T-cell (primary cell): Measurements from ENCODE around the gene ABCG1. TPM values are rescaled to one million over a fixed set of nuclear protein-coding genes. Genes with fewer than 3 reads are reported as not detected.

Experiments
- ATAC-seq, 4 experiments: fragments of 200-7000 bp in 3 of 4; fragments of 150-1000 bp in 1 of 4; cut with Tn5 transposase; replicated peaks in 1 of 4; 1 replicate in 3 of 4; 2 replicates in 1 of 4; pipeline ENCODE4 v1.10.0; 2021; ENCODE audit warnings: moderate library complexity in 3 of 4, mild to moderate bottlenecking in 2 of 4, moderate number of reproducible peaks in 1 of 4
- CTCF ChIA-PET, 2 donors: fragments of 300-600 bp; sonication (Branson Sonifier 250); formaldehyde crosslinking; loops; one replicate each; lab custom pipeline; 2022; ENCODE audit warnings: antibody characterized with exemption in 2 of 2; lab: Charles Lee
- POLR2A ChIA-PET, 2 donors: fragments of 300-600 bp; sonication (Branson Sonifier 250); formaldehyde crosslinking; loops; one replicate each; lab custom pipeline; 2022; ENCODE audit warnings: antibody characterized with exemption in 2 of 2; lab: Charles Lee
- DNase-seq, 35 experiments: peaks; one replicate each; pipeline versions ENCODE4 v3.0.0 to v3.0.0-alpha.2; 2013 to 2023
- H3K27ac ChIP-seq: one replicate; pipeline ENCODE4 v1.5.1; 2013; ENCODE audit warnings: low read length
- H3K27me3 ChIP-seq, 2 experiments: replicated peaks in 1 of 2; 1 replicate in 1 of 2; 2 replicates in 1 of 2; pipeline versions ENCODE4 v1.6.1 to v1.7.0; 2013; ENCODE audit warnings: low read length in 1 of 2, mixed read lengths in 1 of 2; ENCODE audit not compliant: control insufficient read depth in 2 of 2, insufficient read depth in 2 of 2; ENCODE audit errors: extremely low read depth in 1 of 2
- H3K36me3 ChIP-seq, 2 donors: 1 replicate in 1 of 2; 2 replicates in 1 of 2; pipeline versions ENCODE4 v1.6.1 to v1.7.0; 2013; ENCODE audit warnings: low read length in 1 of 2; ENCODE audit not compliant: control insufficient read depth in 2 of 2, insufficient read depth in 1 of 2; ENCODE audit errors: extremely low read depth in 1 of 2
- H3K4me1 ChIP-seq, 2 experiments: 1 replicate in 1 of 2; 2 replicates in 1 of 2; pipeline versions ENCODE4 v1.6.1 to v1.7.0; 2013; ENCODE audit warnings: low read length in 2 of 2, mixed read lengths in 1 of 2; ENCODE audit not compliant: insufficient read depth in 2 of 2, control insufficient read depth in 1 of 2; ENCODE audit errors: extremely low read depth in 1 of 2
- H3K4me3 ChIP-seq, 2 donors: 1 replicate in 1 of 2; 2 replicates in 1 of 2; pipeline versions ENCODE4 v1.5.1 to v1.7.0; 2013; ENCODE audit warnings: mild to moderate bottlenecking in 2 of 2, low read length in 1 of 2, moderate library complexity in 1 of 2; ENCODE audit not compliant: control insufficient read depth in 1 of 2; ENCODE audit errors: extremely low read depth in 1 of 2
- H3K9me3 ChIP-seq: 2 replicates; pipeline ENCODE4 v1.7.0; 2013
- H3K27ac Mint-ChIP-seq, 2 donors: one replicate each; pipeline ENCODE4 v1.8.0; 2020 to 2021; ENCODE audit warnings: mild to moderate bottlenecking in 2 of 2, mixed read lengths in 2 of 2
- H3K27me3 Mint-ChIP-seq, 2 donors: one replicate each; pipeline ENCODE4 v1.8.0; 2021 to 2022; ENCODE audit warnings: mixed read lengths in 2 of 2
- H3K36me3 Mint-ChIP-seq: one replicate; pipeline ENCODE4 v1.8.0; 2021; ENCODE audit warnings: mixed read lengths
- H3K4me1 Mint-ChIP-seq, 3 donors: one replicate each; pipeline ENCODE4 v1.8.0; 2020 to 2022; ENCODE audit warnings: mixed read lengths in 3 of 3, mild to moderate bottlenecking in 1 of 3
- H3K4me3 Mint-ChIP-seq, 3 donors: one replicate each; pipeline ENCODE4 v1.8.0; 2020 to 2022; ENCODE audit warnings: mild to moderate bottlenecking in 3 of 3, mixed read lengths in 3 of 3, moderate library complexity in 3 of 3
- H3K9me3 Mint-ChIP-seq, 3 donors: one replicate each; pipeline ENCODE4 v1.8.0; 2020 to 2022; ENCODE audit warnings: mixed read lengths in 3 of 3
- WGBS: methylation state at CpG from one replicate; pipeline ENCODE4 v1.1.5; 2013; ENCODE audit warnings: missing lambda C conversion rate; ENCODE audit not compliant: insufficient coverage; 5-methylcytosine and 5-hydroxymethylcytosine counted together
- total RNA-seq, 35 experiments: library from RNA in 6 of 35; stranded (reverse) in 6 of 35; fragments of 120-200 nt in 1 of 35; gene quantifications; one replicate each; pipeline versions ENCODE4 v1.2.1 to v1.2.4 and lab custom pipeline; 2013 to 2026

Gene ABCG1
- total RNA-seq, 5 donors from 2014 or later (not counting 1 experiment from before 2014, with no cell fraction given), result 4.1 to 51.1 (median 6.2) TPM

- POLR2A ChIA-PET, result interaction anchor here in 1 of 2 donors (0.6 kb wide), 1 partner anchor 22 kb away, joined by 3 read pairs; no protein-coding TSS in a partner anchor
Observed at GRCh38 chr21:42295845-42296244, 76.9 kb downstream of the ABCG1 start.

GRCh38 chr21:42296501-42296900 lies 77.6 kb downstream of the ABCG1 start:
- ATAC-seq (no peak), DNase-seq (no peak)
- Histone ChIP-seq H3K27ac (no peak overlapping the region), H3K4me3 (no peak overlapping the region), H3K27me3 (no peaks in the 10 kb centered on the region), H3K4me1 (peaks cover 3 to 9% of the 10 kb centered on the region in 2 experiments), H3K36me3 (peaks cover 11 to 24% of the 10 kb centered on the region in 2 donors), H3K9me3 (no peaks in the 10 kb centered on the region)
- Mint-ChIP-seq H3K36me3 (peaks cover 31% of the 10 kb centered on the region), H3K9me3 (no peaks in the 10 kb centered on the region), H3K4me1 (peaks cover 4 to 10% (median 8%) of the 10 kb centered on the region in 3 donors), H3K27ac (peak overlapping the region in 1 of 2 donors; percentile 48), H3K4me3 (no peak overlapping the region), H3K27me3 (no peaks in the 10 kb centered on the region)
- 80% methylated on average over 3 of the region's 7 CpGs for WGBS
- ChIA-PET CTCF (interaction anchor here in 1 of 2 donors (0.7 kb wide), 1 partner anchor 63 kb away, joined by 3 read pairs; no protein-coding TSS in a partner anchor), POLR2A (interaction anchor here (0.6 kb wide), 3 partner anchors 22 to 218 kb away, joined by 3 read pairs; no protein-coding TSS in a partner anchor)

More at GRCh38 chr21:42295845-42296244, 76.9 kb downstream of the ABCG1 start:
- 92% methylated on average over 14 of the region's 15 CpGs for WGBS
- H3K9me3 ChIP-seq, result no peaks in the 10 kb centered on the region
- H3K4me1 ChIP-seq, result peaks cover 3 to 9% of the 10 kb centered on the region in 2 experiments
- DNase-seq (no peak), ATAC-seq (no peak)
- Mint-ChIP-seq H3K36me3 (peaks cover 35% of the 10 kb centered on the region), H3K27ac (peak overlapping the region in 1 of 2 donors; percentile 48), H3K27me3 (no peaks in the 10 kb centered on the region), H3K4me3 (no peak overlapping the region), H3K4me1 (peaks cover 4 to 10% (median 8%) of the 10 kb centered on the region in 3 donors), H3K9me3 (no peaks in the 10 kb centered on the region)
- no peak overlapping the region for H3K27ac ChIP-seq
- CTCF ChIA-PET, result no interaction called here
- no peak overlapping the region for H3K4me3 ChIP-seq
- no peaks in the 10 kb centered on the region for H3K27me3 ChIP-seq
- H3K36me3 ChIP-seq, result peaks cover 17 to 30% of the 10 kb centered on the region in 2 donors

- Histone ChIP-seq H3K4me1 (peaks cover 3 to 9% of the 10 kb centered on the region in 2 experiments), H3K36me3 (peaks cover 6 to 19% of the 10 kb centered on the region in 2 donors), H3K27ac (no peak overlapping the region), H3K9me3 (no peaks in the 10 kb centered on the region), H3K4me3 (no peak overlapping the region), H3K27me3 (no peaks in the 10 kb centered on the region)
- Mint-ChIP-seq H3K4me1 (peaks cover 4 to 10% (median 8%) of the 10 kb centered on the region in 3 donors), H3K27ac (no peak overlapping the region), H3K9me3 (no peaks in the 10 kb centered on the region), H3K4me3 (no peak overlapping the region), H3K36me3 (peaks cover 31% of the 10 kb centered on the region), H3K27me3 (no peaks in the 10 kb centered on the region)
- ChIA-PET POLR2A (interaction anchor here in 1 of 2 donors (0.6 kb wide), 1 partner anchor 23 kb away, joined by 3 read pairs; no protein-coding TSS in a partner anchor), CTCF (interaction anchor here in 1 of 2 donors (0.5 kb wide), 1 partner anchor 132 kb away, joined by 3 read pairs; no protein-coding TSS in a partner anchor)
- no peak for ATAC-seq
- 77% methylated on average over 9 of the region's 9 CpGs for WGBS
- no peak for DNase-seq
Observed at GRCh38 chr21:42297377-42297776, 78.4 kb downstream of the ABCG1 start.

GRCh38 chr21:42298237-42298636 lies 79.3 kb downstream of the ABCG1 start:
- Histone ChIP-seq H3K4me1 (peaks cover 3 to 9% of the 10 kb centered on the region in 2 experiments), H3K27me3 (no peaks in the 10 kb centered on the region), H3K4me3 (no peak overlapping the region), H3K36me3 (peaks cover 4 to 14% of the 10 kb centered on the region in 2 donors), H3K27ac (no peak overlapping the region), H3K9me3 (no peaks in the 10 kb centered on the region)
- no peak overlapping the region for H3K27ac Mint-ChIP-seq
- WGBS, result 84% methylated on average over 5 of the region's 6 CpGs
- no peaks in the 10 kb centered on the region for H3K9me3 Mint-ChIP-seq
- H3K36me3 Mint-ChIP-seq, result peaks cover 31% of the 10 kb centered on the region
- H3K27me3 Mint-ChIP-seq, result no peaks in the 10 kb centered on the region
- H3K4me1 Mint-ChIP-seq, result peaks cover 4 to 10% (median 8%) of the 10 kb centered on the region in 3 donors
- ATAC-seq, result no peak
- POLR2A ChIA-PET, result no interaction called here
- CTCF ChIA-PET, result interaction anchor here in 1 of 2 donors (0.6 kb wide), 1 partner anchor 369 kb away, joined by 3 read pairs; no protein-coding TSS in a partner anchor
- H3K4me3 Mint-ChIP-seq, result no peak overlapping the region
- no peak for DNase-seq

- no peak overlapping the region for H3K4me3 ChIP-seq
- no peak overlapping the region for H3K27ac Mint-ChIP-seq
- H3K27me3 ChIP-seq, result no peaks in the 10 kb centered on the region
- DNase-seq (no peak), ATAC-seq (no peak)
- 100% methylated on average over 3 of the region's 5 CpGs for whole genome bisulfite sequencing
- H3K4me3 Mint-ChIP-seq, result no peak overlapping the region
- H3K36me3 Mint-ChIP-seq, result peaks cover 31% of the 10 kb centered on the region
- H3K27ac ChIP-seq, result no peak overlapping the region
- peaks cover 3 to 9% of the 10 kb centered on the region in 2 experiments for H3K4me1 ChIP-seq
- peaks cover 4 to 10% (median 8%) of the 10 kb centered on the region in 3 donors for H3K4me1 Mint-ChIP-seq
- CTCF ChIA-PET, result interaction anchor here in 1 of 2 donors (0.6 kb wide), 1 partner anchor 370 kb away, joined by 3 read pairs; no protein-coding TSS in a partner anchor
- H3K9me3 Mint-ChIP-seq, result no peaks in the 10 kb centered on the region
- peaks cover 3 to 14% of the 10 kb centered on the region in 2 donors for H3K36me3 ChIP-seq
- H3K27me3 Mint-ChIP-seq, result no peaks in the 10 kb centered on the region
- POLR2A ChIA-PET, result no interaction called here
- no peaks in the 10 kb centered on the region for H3K9me3 ChIP-seq
Observed at GRCh38 chr21:42298657-42299056, 79.7 kb downstream of the ABCG1 start.

GRCh38 chr21:42299324-42300044 lies 80.5 kb downstream of the ABCG1 start:
- peaks cover 3 to 9% of the 10 kb centered on the region in 2 experiments for H3K4me1 ChIP-seq
- POLR2A ChIA-PET, result interaction anchor here in 1 of 2 donors (0.7 kb wide), 1 partner anchor 138 kb away, joined by 4 read pairs; no protein-coding TSS in a partner anchor

More at GRCh38 chr21:42299324-42300044, 80.5 kb downstream of the ABCG1 start:
- 88% methylated on average over 13 of the region's 20 CpGs for WGBS
- H3K36me3 Mint-ChIP-seq, result peaks cover 29% of the 10 kb centered on the region
- Histone ChIP-seq H3K9me3 (no peaks in the 10 kb centered on the region), H3K36me3 (peaks cover 0 to 7% of the 10 kb centered on the region in 2 donors), H3K27me3 (no peaks in the 10 kb centered on the region), H3K4me3 (no peak overlapping the region), H3K27ac (no peak overlapping the region)
- H3K4me3 Mint-ChIP-seq, result no peak overlapping the region
- ATAC-seq, result peak in 3 of 4 experiments; percentile 41 to 54 (median 43)
- peaks cover 4 to 10% (median 8%) of the 10 kb centered on the region in 3 donors for H3K4me1 Mint-ChIP-seq
- no peaks in the 10 kb centered on the region for H3K9me3 Mint-ChIP-seq
- H3K27ac Mint-ChIP-seq, result no peak overlapping the region
- no peaks in the 10 kb centered on the region for H3K27me3 Mint-ChIP-seq
- DNase-seq, result peak in 4 of 35 experiments; percentile 12 to 41 (median 18)
- CTCF ChIA-PET, result interaction anchor here in 1 of 2 donors (0.6 kb wide), 1 partner anchor 10 kb away, joined by 3 read pairs; no protein-coding TSS in a partner anchor
